ENCODE results near the gene ZNF316. TPM values are rescaled to one million over a fixed set of nuclear protein-coding genes. Genes with fewer than 3 reads are reported as not detected.
A peak's percentile ranks its signal among the peaks of the same experiment; 100 is the strongest.

Gene ZNF316
- total RNA-seq, 2 donors from 2014 or later, result 21.4 to 29.6 TPM

DNA sequence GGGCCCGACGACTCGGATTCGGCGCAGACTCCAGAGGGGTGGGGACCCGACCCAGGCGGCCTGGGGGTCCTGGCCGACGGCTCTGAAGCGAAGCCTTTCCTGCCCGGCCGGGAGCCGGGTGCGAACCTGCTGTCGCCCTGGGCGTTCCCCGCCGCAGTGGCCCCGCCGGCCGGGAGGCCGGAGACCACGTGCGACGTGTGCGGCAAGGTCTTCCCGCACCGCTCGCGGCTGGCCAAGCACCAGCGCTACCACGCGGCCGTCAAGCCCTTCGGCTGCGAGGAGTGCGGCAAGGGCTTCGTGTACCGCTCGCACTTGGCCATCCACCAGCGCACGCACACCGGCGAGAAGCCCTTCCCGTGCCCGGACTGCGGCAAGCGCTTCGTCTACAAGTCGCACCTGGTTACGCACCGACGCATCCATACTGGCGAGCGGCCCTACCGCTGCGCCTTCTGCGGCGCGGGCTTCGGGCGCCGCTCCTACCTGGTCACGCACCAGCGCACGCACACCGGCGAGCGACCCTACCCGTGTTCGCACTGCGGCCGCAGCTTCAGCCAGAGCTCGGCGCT is 15.4 kb downstream of the ZNF316 start:
- no peaks in the 10 kb centered on the region for H3K27me3 Mint-ChIP-seq (ENCODE audit: insufficient read depth)
- H3K36me3 Mint-ChIP-seq (ENCODE audit: low read depth), result peaks cover 33% of the 10 kb centered on the region
- TF ChIP-seq, protein P1, sequence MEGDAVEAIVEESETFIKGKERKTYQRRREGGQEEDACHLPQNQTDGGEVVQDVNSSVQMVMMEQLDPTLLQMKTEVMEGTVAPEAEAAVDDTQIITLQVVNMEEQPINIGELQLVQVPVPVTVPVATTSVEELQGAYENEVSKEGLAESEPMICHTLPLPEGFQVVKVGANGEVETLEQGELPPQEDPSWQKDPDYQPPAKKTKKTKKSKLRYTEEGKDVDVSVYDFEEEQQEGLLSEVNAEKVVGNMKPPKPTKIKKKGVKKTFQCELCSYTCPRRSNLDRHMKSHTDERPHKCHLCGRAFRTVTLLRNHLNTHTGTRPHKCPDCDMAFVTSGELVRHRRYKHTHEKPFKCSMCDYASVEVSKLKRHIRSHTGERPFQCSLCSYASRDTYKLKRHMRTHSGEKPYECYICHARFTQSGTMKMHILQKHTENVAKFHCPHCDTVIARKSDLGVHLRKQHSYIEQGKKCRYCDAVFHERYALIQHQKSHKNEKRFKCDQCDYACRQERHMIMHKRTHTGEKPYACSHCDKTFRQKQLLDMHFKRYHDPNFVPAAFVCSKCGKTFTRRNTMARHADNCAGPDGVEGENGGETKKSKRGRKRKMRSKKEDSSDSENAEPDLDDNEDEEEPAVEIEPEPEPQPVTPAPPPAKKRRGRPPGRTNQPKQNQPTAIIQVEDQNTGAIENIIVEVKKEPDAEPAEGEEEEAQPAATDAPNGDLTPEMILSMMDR (conservative IDR thresholded peaks at IDR 0.05), result no peak
- Histone ChIP-seq H3K36me3 (ENCODE audit: control insufficient read depth, insufficient read depth, low read length) (peaks cover 15% of the 10 kb centered on the region), H3K4me1 (ENCODE audit: control insufficient read depth, insufficient read depth, low read length) (no peaks in the 10 kb centered on the region), H3K9ac (ENCODE audit: extremely low read depth, low read length, poor library complexity, severe bottlenecking) (no peak overlapping the region), H3K9me3 (ENCODE audit: control insufficient read depth, low read length) (no peaks in the 10 kb centered on the region), H3K27ac (ENCODE audit: low read depth, low read length) (no peak overlapping the region), H3K27me3 (ENCODE audit: control insufficient read depth, insufficient read depth, low read length, poor library complexity, severe bottlenecking) (no peaks in the 10 kb centered on the region), H3K4me3 (ENCODE audit: low read length) (no peak overlapping the region)
- no peak overlapping the region for H3K4me3 Mint-ChIP-seq
- H3K4me1 Mint-ChIP-seq, result no peaks in the 10 kb centered on the region
- H3K27ac Mint-ChIP-seq, result no peak overlapping the region
- peaks cover 17% of the 10 kb centered on the region for H3K9me3 Mint-ChIP-seq
- 96 to 97% methylated on average over 75 of the region's 75 CpGs for WGBS, 2 experiments (ENCODE audit: insufficient coverage in 1 of 2, insufficient read length in 1 of 2)
- DNase-seq, result peak; percentile 25

DNA sequence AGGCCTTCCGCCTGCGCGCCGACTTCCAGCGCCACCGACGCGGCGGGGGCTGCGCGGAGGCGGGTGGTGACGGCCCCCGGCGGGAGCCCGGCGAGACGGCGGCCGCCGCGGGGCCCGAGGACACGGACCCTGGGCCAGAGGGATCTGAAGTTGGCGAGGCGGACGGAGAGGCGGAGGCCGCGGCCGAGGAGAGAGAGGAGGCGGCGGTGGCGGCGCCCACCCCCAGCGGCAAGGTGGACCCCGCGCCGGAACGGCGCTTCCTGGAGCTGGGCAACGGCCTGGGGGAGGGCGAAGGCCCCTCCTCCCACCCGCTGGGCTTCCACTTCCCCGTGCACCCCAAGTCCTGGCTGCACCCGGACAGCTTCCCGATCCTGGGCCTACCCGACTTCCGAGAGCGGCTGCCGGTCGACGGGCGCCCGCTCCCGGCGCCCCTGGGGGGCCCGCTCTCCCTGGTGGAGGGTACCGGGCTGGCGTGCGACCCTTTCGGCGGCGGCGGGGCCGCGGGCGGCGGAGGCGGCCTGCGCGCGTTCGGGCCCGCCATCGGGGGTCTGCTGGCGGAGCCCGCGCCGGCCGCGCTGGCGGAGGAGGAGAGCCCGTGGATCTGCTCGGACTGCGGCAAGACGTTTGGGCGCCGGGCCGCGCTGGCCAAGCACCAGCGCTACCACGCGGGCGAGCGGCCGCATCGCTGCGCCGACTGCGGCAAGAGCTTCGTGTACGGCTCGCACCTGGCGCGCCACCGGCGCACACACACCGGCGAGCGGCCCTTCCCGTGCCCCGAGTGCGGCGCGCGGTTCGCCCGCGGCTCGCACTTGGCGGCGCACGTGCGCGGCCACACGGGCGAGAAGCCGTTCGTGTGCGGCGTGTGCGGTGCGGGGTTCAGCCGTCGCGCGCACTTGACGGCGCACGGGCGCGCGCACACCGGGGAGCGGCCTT is 16.2 kb downstream of the ZNF316 start:
- no peak overlapping the region for H3K4me3 Mint-ChIP-seq
- no peak for DNase-seq
- H3K27me3 Mint-ChIP-seq (ENCODE audit: insufficient read depth), result no peaks in the 10 kb centered on the region
- H3K27ac ChIP-seq (ENCODE audit: low read depth, low read length), result no peak overlapping the region
- H3K4me1 ChIP-seq (ENCODE audit: control insufficient read depth, insufficient read depth, low read length), result no peaks in the 10 kb centered on the region
- H3K9me3 ChIP-seq (ENCODE audit: control insufficient read depth, low read length), result no peaks in the 10 kb centered on the region
- H3K27me3 ChIP-seq (ENCODE audit: control insufficient read depth, insufficient read depth, low read length, poor library complexity, severe bottlenecking), result no peaks in the 10 kb centered on the region
- H3K36me3 Mint-ChIP-seq (ENCODE audit: low read depth), result peaks cover 31% of the 10 kb centered on the region
- no peak overlapping the region for H3K4me3 ChIP-seq (ENCODE audit: low read length)
- no peak overlapping the region for H3K27ac Mint-ChIP-seq
- TF ChIP-seq, protein P1 (conservative IDR thresholded peaks at IDR 0.05), result no peak
- WGBS, 2 experiments (ENCODE audit: insufficient coverage in 1 of 2, insufficient read length in 1 of 2), result 96 to 97% methylated on average over 46 to 146 of the region's 146 CpGs
- peaks cover 11% of the 10 kb centered on the region for H3K36me3 ChIP-seq (ENCODE audit: control insufficient read depth, insufficient read depth, low read length)
- H3K9ac ChIP-seq (ENCODE audit: extremely low read depth, low read length, poor library complexity, severe bottlenecking), result no peak overlapping the region
- H3K4me1 Mint-ChIP-seq, result no peaks in the 10 kb centered on the region
- peaks cover 17% of the 10 kb centered on the region for H3K9me3 Mint-ChIP-seq

DNA sequence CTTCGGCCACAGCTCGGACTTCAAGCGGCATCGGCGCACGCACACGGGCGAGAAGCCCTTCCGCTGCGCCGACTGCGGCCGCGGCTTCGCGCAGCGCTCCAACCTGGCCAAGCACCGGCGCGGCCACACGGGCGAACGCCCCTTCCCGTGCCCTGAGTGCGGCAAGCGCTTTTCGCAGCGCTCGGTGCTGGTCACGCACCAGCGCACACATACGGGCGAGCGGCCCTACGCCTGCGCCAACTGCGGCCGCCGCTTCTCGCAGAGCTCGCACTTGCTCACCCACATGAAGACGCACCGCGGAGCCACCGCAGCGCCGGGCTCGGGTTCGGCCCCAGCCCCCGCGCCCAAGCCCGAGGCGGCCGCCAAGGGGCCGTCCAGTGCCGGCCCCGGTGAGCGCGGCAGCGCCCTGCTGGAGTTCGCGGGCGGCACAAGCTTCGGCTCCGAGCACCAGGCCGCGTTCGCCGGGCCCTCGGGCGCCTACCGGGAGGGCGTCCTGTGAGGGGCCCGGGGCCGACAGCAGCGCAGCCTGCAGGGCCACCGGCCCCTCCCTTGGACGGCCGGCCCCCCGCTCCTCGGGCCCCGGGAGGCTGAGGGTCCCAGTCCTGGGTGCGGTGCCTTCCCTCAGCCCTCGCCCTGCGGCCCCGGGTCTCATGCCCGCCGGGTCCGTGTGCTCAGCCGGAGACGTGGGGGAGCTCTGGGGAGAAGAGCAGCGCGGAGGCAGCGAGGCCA is 17.2 kb downstream of the ZNF316 start:
- DNase-seq, result peak; percentile 24
- Mint-ChIP-seq H3K9me3 (peaks cover 17% of the 10 kb centered on the region), H3K27me3 (ENCODE audit: insufficient read depth) (no peaks in the 10 kb centered on the region), H3K27ac (no peak overlapping the region), H3K4me3 (no peak overlapping the region), H3K36me3 (ENCODE audit: low read depth) (peaks cover 31% of the 10 kb centered on the region), H3K4me1 (peaks cover 8% of the 10 kb centered on the region)
- no peaks in the 10 kb centered on the region for H3K9me3 ChIP-seq (ENCODE audit: control insufficient read depth, low read length)
- no peaks in the 10 kb centered on the region for H3K27me3 ChIP-seq (ENCODE audit: control insufficient read depth, insufficient read depth, low read length, poor library complexity, severe bottlenecking)
- TF ChIP-seq, protein P1 (conservative IDR thresholded peaks at IDR 0.05), result no peak
- WGBS, 2 experiments (ENCODE audit: insufficient coverage in 1 of 2, insufficient read length in 1 of 2), result 97 to 99% methylated on average over 43 to 94 of the region's 94 CpGs
- H3K4me1 ChIP-seq (ENCODE audit: control insufficient read depth, insufficient read depth, low read length), result no peaks in the 10 kb centered on the region
- no peak overlapping the region for H3K4me3 ChIP-seq (ENCODE audit: low read length)
- H3K27ac ChIP-seq (ENCODE audit: low read depth, low read length), result no peak overlapping the region
- H3K36me3 ChIP-seq (ENCODE audit: control insufficient read depth, insufficient read depth, low read length), result peaks cover 6% of the 10 kb centered on the region
- H3K9ac ChIP-seq (ENCODE audit: extremely low read depth, low read length, poor library complexity, severe bottlenecking), result no peak overlapping the region

All from endodermal cell (in vitro differentiated cells).